Neural cell (in vitro differentiated cells): ENCODE measurements around the gene ABHD17B. TPM values are rescaled to one million over a fixed set of nuclear protein-coding genes. Genes with fewer than 3 reads are reported as not detected.

Experiments
- H2AFZ ChIP-seq: fragments of 200-600, 300-800 bp; sonication (generic), shearing (Covaris generic); 2 replicates; pipeline ENCODE4 v1.6.0; 2014; ENCODE audit warnings: low read depth, mild to moderate bottlenecking, antibody characterized with exemption, low read length, moderate library complexity
- H3F3A ChIP-seq: fragments of 200-600 bp; shearing (Covaris generic); 2 replicates; pipeline ENCODE4 v1.6.1; 2016; ENCODE audit warnings: mild to moderate bottlenecking, moderate library complexity, mixed read lengths, antibody characterized with exemption, low read length; ENCODE audit not compliant: insufficient read depth, poor library complexity, severe bottlenecking
- H3K27ac ChIP-seq: fragments of 200-600, 300-800 bp; sonication (generic), shearing (Covaris generic); 2 replicates; pipeline ENCODE4 v1.5.1; 2014; ENCODE audit warnings: mild to moderate bottlenecking, low read length, moderate library complexity
- H3K27me3 ChIP-seq: fragments of 300-800, 200-600 bp; sonication (generic), shearing (Covaris generic); 2 replicates; pipeline ENCODE4 v1.6.0; 2014; ENCODE audit warnings: mild to moderate bottlenecking, low read depth, low read length, moderate library complexity; ENCODE audit not compliant: insufficient read depth
- H3K36me3 ChIP-seq: fragments of 300-800, 200-600 bp; sonication (generic), shearing (Covaris generic); 2 replicates; pipeline ENCODE4 v1.5.1; 2014; ENCODE audit warnings: mild to moderate bottlenecking, antibody characterized with exemption, low read length, moderate library complexity; ENCODE audit not compliant: insufficient read depth
- H3K4me2 ChIP-seq: fragments of 300-800, 200-600 bp; sonication (generic), shearing (Covaris generic); 2 replicates; pipeline ENCODE4 v1.6.0; 2014; ENCODE audit warnings: mild to moderate bottlenecking, low read length
- H3K4me3 ChIP-seq: fragments of 300-800, 200-600 bp; sonication (generic), shearing (Covaris generic); 2 replicates; pipeline ENCODE4 v1.5.1; 2014; ENCODE audit warnings: mild to moderate bottlenecking, low read length, moderate library complexity
- H3K79me2 ChIP-seq: fragments of 200-600 bp; shearing (Covaris generic); replicated peaks from 2 replicates; pipeline ENCODE4 v1.6.0; 2014; ENCODE audit warnings: mild to moderate bottlenecking, low read length, moderate library complexity; ENCODE audit not compliant: insufficient read depth
- H3K9ac ChIP-seq: fragments of 300-800, 200-600 bp; sonication (generic), shearing (Covaris generic); 2 replicates; pipeline ENCODE4 v1.6.1; 2016; ENCODE audit warnings: mild to moderate bottlenecking, low read length, mixed read lengths
- H3K9me2 ChIP-seq: fragments of 200-600 bp; shearing (Covaris generic); 2 replicates; pipeline ENCODE4 v1.6.1; 2016; ENCODE audit warnings: mild to moderate bottlenecking, low read length, mixed read lengths; ENCODE audit not compliant: insufficient read depth
- H3K9me3 ChIP-seq: fragments of 200-600, 300-800 bp; sonication (generic), shearing (Covaris generic); 2 replicates; pipeline ENCODE4 v1.6.1; 2016; ENCODE audit warnings: mild to moderate bottlenecking, mixed run types, low read length, moderate library complexity, mixed read lengths
- H4K20me1 ChIP-seq: fragments of 200-600 bp; shearing (Covaris generic); 2 replicates; pipeline ENCODE4 v1.6.1; 2016; ENCODE audit warnings: mild to moderate bottlenecking, mixed run types; ENCODE audit not compliant: insufficient read depth
- EP300 ChIP-seq: fragments of 450-650 bp; conservative IDR thresholded peaks from 2 replicates; pipeline ENCODE4 v1.6.1; 2014; ENCODE audit warnings: antibody characterized with exemption, mild to moderate bottlenecking, moderate library complexity; ENCODE audit not compliant: poor library complexity, severe bottlenecking
- EZH2 ChIP-seq: fragments of 200-600, 300-800 bp; shearing (Covaris generic), sonication (generic); IDR thresholded peaks from 2 replicates; pipeline ENCODE4 v1.6.1; 2014; ENCODE audit warnings: antibody characterized with exemption, low read length, borderline replicate concordance, mild to moderate bottlenecking; ENCODE audit not compliant: insufficient read depth, poor library complexity, severe bottlenecking
- MXI1 ChIP-seq: fragments of 450-650 bp; conservative IDR thresholded peaks from 2 replicates; pipeline ENCODE4 v1.6.1; 2014; ENCODE audit warnings: antibody characterized with exemption, mild to moderate bottlenecking; ENCODE audit not compliant: poor library complexity, severe bottlenecking
- POLR2AphosphoS5 ChIP-seq: IDR thresholded peaks from 2 replicates; pipeline ENCODE4 v1.6.1; 2012
- RAD21 ChIP-seq: fragments of 450-650 bp; conservative IDR thresholded peaks from 2 replicates; pipeline ENCODE4 v1.6.1; 2014; ENCODE audit warnings: antibody characterized with exemption, mild to moderate bottlenecking, moderate library complexity
- SMC3 ChIP-seq: fragments of 450-650 bp; conservative IDR thresholded peaks from 2 replicates; pipeline ENCODE4 v1.6.1; 2014; ENCODE audit warnings: antibody characterized with exemption, mild to moderate bottlenecking, moderate library complexity; ENCODE audit not compliant: poor library complexity
- TAF1 ChIP-seq: IDR thresholded peaks from 2 replicates; pipeline ENCODE4 v1.6.1; 2012; ENCODE audit warnings: low read depth
- polyA plus RNA-seq: library from polyadenylated mRNA; depleted of rRNA; stranded (reverse); fragments of >200 nt; gene quantifications from 2 replicates; pipeline ENCODE4 v1.2.3, GENCODE V29; 2014
- TF ChIP-seq, protein P1 (sequence below): IDR thresholded peaks from 2 replicates; pipeline ENCODE4 v1.6.1; 2012; ENCODE audit warnings: borderline replicate concordance
- TF ChIP-seq, protein P2 (sequence below): fragments of 450-650 bp; IDR thresholded peaks from 2 replicates; pipeline ENCODE4 v1.5.1; 2014; ENCODE audit warnings: antibody characterized with exemption, mild to moderate bottlenecking, moderate library complexity; ENCODE audit not compliant: poor library complexity, severe bottlenecking

The ABHD17B gene
- polyA plus RNA-seq, 1 donor from 2014 or later = 53.0 TPM

DNA sequence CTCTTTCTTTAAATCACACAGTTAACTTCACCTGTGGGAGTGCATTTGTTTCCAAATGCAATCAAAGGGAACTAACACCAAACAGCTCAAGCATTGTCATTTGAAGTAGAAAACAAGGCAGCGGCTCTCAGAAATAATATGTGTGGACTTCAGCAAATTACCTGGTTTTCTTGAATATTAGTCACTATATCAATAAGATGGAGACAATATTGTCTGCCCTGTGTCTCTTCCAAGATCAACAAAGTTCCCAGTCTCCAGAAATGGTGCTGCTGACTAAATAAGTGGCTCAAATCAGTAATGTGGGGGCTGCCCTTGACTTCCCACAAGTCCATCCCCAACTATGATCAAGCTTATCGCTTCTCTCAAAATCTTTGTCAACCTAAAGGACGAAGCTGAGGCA, 89.6 kb downstream of the ABHD17B start:
- Histone ChIP-seq H3K9me3 (no peaks in the 10 kb centered on the region), H3K27me3 (no peaks in the 10 kb centered on the region), H3K4me3 (no peak overlapping the region), H3K4me2 (no peak overlapping the region), H3K79me2 (no peaks in the 10 kb centered on the region), H3K36me3 (no peaks in the 10 kb centered on the region), H3K27ac (no peak overlapping the region), H2AFZ (no peak overlapping the region), H3K9ac (no peak overlapping the region), H3F3A (no peaks in the 10 kb centered on the region), H3K9me2 (no peaks in the 10 kb centered on the region), H4K20me1 (no peaks in the 10 kb centered on the region)
- TF ChIP-seq EZH2 = no peak
- TF ChIP-seq TAF1 = no peak
- TF ChIP-seq, protein P1, sequence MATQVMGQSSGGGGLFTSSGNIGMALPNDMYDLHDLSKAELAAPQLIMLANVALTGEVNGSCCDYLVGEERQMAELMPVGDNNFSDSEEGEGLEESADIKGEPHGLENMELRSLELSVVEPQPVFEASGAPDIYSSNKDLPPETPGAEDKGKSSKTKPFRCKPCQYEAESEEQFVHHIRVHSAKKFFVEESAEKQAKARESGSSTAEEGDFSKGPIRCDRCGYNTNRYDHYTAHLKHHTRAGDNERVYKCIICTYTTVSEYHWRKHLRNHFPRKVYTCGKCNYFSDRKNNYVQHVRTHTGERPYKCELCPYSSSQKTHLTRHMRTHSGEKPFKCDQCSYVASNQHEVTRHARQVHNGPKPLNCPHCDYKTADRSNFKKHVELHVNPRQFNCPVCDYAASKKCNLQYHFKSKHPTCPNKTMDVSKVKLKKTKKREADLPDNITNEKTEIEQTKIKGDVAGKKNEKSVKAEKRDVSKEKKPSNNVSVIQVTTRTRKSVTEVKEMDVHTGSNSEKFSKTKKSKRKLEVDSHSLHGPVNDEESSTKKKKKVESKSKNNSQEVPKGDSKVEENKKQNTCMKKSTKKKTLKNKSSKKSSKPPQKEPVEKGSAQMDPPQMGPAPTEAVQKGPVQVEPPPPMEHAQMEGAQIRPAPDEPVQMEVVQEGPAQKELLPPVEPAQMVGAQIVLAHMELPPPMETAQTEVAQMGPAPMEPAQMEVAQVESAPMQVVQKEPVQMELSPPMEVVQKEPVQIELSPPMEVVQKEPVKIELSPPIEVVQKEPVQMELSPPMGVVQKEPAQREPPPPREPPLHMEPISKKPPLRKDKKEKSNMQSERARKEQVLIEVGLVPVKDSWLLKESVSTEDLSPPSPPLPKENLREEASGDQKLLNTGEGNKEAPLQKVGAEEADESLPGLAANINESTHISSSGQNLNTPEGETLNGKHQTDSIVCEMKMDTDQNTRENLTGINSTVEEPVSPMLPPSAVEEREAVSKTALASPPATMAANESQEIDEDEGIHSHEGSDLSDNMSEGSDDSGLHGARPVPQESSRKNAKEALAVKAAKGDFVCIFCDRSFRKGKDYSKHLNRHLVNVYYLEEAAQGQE = no peak
- no peak for TF ChIP-seq RAD21
- TF ChIP-seq, protein P2, sequence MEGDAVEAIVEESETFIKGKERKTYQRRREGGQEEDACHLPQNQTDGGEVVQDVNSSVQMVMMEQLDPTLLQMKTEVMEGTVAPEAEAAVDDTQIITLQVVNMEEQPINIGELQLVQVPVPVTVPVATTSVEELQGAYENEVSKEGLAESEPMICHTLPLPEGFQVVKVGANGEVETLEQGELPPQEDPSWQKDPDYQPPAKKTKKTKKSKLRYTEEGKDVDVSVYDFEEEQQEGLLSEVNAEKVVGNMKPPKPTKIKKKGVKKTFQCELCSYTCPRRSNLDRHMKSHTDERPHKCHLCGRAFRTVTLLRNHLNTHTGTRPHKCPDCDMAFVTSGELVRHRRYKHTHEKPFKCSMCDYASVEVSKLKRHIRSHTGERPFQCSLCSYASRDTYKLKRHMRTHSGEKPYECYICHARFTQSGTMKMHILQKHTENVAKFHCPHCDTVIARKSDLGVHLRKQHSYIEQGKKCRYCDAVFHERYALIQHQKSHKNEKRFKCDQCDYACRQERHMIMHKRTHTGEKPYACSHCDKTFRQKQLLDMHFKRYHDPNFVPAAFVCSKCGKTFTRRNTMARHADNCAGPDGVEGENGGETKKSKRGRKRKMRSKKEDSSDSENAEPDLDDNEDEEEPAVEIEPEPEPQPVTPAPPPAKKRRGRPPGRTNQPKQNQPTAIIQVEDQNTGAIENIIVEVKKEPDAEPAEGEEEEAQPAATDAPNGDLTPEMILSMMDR = no peak
- TF ChIP-seq POLR2AphosphoS5 = no peak
- TF ChIP-seq MXI1 = no peak
- no peak for TF ChIP-seq EP300
- TF ChIP-seq SMC3 = no peak

DNA sequence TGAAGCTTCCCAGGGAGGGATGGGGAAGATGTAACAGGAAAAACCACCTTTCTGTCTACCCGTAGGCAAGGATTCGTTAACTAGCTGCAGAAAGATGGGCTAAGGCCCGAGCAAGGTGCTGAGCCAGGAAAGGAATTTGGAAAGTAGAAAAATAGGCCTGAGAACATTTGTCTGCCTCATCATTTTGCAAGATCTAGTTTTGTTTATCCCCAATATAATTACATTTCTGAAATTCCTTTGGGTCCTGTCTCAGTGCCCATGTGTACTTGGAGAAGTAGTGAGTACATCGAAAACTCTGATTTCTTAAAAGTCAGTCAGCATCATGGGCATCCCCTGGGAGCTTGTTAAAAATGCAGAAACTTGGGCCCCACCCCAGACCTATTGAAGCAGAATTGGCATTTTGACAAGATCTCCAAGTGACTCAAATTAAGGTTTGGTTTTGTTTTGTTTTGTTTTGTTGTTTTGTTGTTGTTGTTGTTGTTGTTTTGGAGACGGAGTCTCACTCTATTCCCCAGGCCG, 90.5 kb downstream of the ABHD17B start:
- Histone ChIP-seq H3K79me2 (no peaks in the 10 kb centered on the region), H3K4me2 (no peak overlapping the region), H3K4me3 (no peak overlapping the region), H4K20me1 (no peaks in the 10 kb centered on the region), H3K27ac (no peak overlapping the region), H3K9me3 (no peaks in the 10 kb centered on the region), H3F3A (no peaks in the 10 kb centered on the region), H3K27me3 (no peaks in the 10 kb centered on the region), H2AFZ (no peak overlapping the region), H3K9ac (no peak overlapping the region), H3K36me3 (no peaks in the 10 kb centered on the region), H3K9me2 (no peaks in the 10 kb centered on the region)
- TF ChIP-seq, protein P1 = no peak
- TF ChIP-seq, protein P2 = no peak
- TF ChIP-seq EP300 = no peak
- no peak for TF ChIP-seq TAF1
- no peak for TF ChIP-seq POLR2AphosphoS5
- TF ChIP-seq EZH2 = no peak
- no peak for TF ChIP-seq RAD21
- TF ChIP-seq SMC3 = no peak
- no peak for TF ChIP-seq MXI1
